ENCODE data around the gene GPATCH8.
A peak's percentile ranks its signal among the peaks of the same experiment; 100 is the strongest.
"Not testable (repeated sequence)": the region's sequence is repeated elsewhere in the genome, so short reads cannot be mapped to it uniquely, and the experiment has no call there.

The GPATCH8 gene

GRCh38 chr17:44503147-44504029 is at the start of gene GPATCH8:
Gene GPATCH8 (minus strand): TSS chr17:44503406. CDS start chr17:44503370, 36 bp downstream.
- DNase-seq: peak; percentile 97

- DNase-seq: no peak
Observed at GRCh38 chr17:44552361-44552760, 49.2 kb upstream of the GPATCH8 start.

- peak; percentile 36 for DNase-seq
Observed at GRCh38 chr17:44549686-44550085, 46.5 kb upstream of the GPATCH8 start.

GRCh38 chr17:44548376-44549230 is 45.4 kb upstream of the GPATCH8 start:
- DNase-seq: peak; percentile 92

- peak; percentile 48 for DNase-seq
Observed at GRCh38 chr17:44547625-44548267, 44.5 kb upstream of the GPATCH8 start.

- no peak for DNase-seq
Observed at GRCh38 chr17:44546671-44547606, 43.7 kb upstream of the GPATCH8 start.

GRCh38 chr17:44543905-44544523 is 40.8 kb upstream of the GPATCH8 start:
- no peak for DNase-seq

GRCh38 chr17:44543213-44543904 is 40.2 kb upstream of the GPATCH8 start:
- no peak for DNase-seq

- DNase-seq: peak; percentile 44
Observed at GRCh38 chr17:44541884-44542581, 38.8 kb upstream of the GPATCH8 start.

- DNase-seq: no peak
Observed at GRCh38 chr17:44540246-44541084, 37.3 kb upstream of the GPATCH8 start.

GRCh38 chr17:44539673-44540072 is 36.5 kb upstream of the GPATCH8 start:
- DNase-seq: no peak

- not testable (repeated sequence) for DNase-seq
Observed at GRCh38 chr17:44537922-44538321, 34.7 kb upstream of the GPATCH8 start.

GRCh38 chr17:44536090-44536953 is 33.1 kb upstream of the GPATCH8 start:
- no peak for DNase-seq

GRCh38 chr17:44533533-44534246 is 30.5 kb upstream of the GPATCH8 start:
- peak; percentile 97 for DNase-seq

- DNase-seq: no peak
Observed at GRCh38 chr17:44530896-44531418, 27.8 kb upstream of the GPATCH8 start.

GRCh38 chr17:44529864-44530263 is 26.7 kb upstream of the GPATCH8 start:
- DNase-seq: no peak

- no peak for DNase-seq
Observed at GRCh38 chr17:44527954-44528353, 24.7 kb upstream of the GPATCH8 start.
